ENCODE measurements around the gene HS3ST5.
"Not testable (repeated sequence)": the region's sequence is repeated elsewhere in the genome, so short reads cannot be mapped to it uniquely, and the experiment has no call there.

Gene HS3ST5

DNA sequence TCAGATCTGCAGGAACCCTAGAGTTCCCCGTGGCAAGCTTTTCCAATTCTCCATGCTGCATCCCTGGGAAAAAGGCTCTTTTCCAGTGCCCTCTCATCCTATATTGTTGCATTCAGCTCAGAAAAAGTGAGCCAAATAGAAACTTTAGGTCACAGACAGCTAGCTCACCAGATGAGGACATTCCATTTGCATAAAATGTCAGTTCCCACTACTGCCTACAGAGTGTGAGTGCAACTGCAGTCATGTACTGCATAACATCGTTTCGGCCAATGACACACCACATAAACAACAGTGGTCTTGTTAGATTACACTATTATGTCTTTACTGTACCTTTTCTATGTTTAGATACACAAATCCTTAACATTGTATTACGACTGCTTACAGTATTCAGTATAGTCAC lies 8.6 kb downstream of the HS3ST5 start:
- no peak for DNase-seq (ENCODE audit: low spot score)

DNA sequence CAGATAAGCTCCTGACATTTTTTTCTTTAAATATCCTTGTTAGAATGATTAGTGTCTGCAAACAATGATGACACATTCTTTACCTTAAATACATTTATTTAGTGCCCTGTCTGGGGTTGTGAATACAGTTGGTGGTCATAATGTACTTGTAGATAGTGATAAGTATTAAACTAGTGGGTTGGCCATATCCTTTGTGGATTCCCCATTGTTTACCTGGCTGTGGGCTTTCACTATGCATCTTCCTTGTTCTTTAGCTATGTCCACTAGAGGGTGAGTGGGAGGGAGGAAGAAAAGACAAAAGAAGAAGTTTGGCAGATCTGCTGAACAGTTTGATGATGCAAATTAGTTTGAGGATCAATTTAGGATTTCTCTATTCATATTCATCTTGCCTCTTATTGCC lies 15.7 kb downstream of the HS3ST5 start:
- DNase-seq (ENCODE audit: low spot score) = no peak

DNA sequence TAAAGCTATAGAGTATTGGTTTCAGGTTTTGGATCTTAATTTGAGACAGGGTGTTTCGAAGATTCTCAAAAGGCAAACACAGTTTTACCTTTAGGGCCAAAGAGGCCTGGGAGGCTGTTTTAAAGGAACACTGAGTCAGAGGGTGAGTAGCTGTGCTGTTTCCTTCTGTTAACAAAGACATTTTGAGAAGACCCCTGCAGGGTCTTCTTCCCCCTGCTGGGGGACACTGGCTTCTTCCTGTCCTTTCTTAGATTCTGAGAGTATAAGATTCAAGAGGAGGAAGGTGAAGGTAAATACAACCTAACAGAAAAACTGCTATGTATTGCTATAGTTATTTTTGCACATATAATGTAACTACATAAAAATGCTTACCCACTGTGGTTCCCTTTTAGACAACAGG lies 19.0 kb downstream of the HS3ST5 start:
- no peak for DNase-seq (ENCODE audit: low spot score)

- no peak for DNase-seq (ENCODE audit: low spot score)
Observed at GRCh38 chr6:114319749-114320148, 23.1 kb downstream of the HS3ST5 start.

DNA sequence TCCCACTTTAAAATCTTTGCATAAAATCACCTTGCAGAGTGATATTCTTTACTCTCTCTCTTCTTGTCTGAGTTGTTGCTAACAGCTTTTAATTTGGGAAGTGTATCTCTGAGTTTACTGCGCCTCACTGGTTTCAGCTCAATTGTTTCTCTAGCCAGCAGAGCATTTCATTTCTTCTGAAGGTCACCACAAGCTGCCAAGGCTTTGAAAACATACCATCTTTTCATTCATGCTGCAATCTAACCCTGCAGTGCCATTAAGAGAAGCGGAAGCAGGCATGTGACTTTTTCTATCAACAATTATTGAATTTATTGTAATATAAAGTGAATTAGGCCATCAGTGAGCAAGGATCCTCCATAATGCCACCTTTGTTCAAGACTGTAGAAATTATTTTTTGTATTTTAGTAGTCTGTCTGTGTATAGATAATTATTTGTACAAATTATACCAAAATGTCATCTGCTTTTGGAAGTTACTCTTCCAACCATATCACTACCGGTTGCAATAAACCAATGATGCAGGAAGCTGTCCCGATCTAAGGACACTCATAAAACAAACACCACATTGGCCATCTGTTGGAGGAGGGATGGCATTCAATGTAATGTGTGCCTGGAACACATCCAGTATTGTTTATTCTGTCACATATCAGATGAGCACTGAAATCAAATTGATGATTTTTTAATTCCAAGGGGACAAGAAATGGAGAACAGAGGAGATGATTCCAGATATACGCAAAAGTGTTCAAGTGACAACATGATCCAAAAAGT lies 26.8 kb downstream of the HS3ST5 start:
- no peak for DNase-seq (ENCODE audit: low spot score)

GRCh38 chr6:114313816-114314215 lies 29.0 kb downstream of the HS3ST5 start:
- not testable (repeated sequence) for DNase-seq (ENCODE audit: low spot score)

DNA sequence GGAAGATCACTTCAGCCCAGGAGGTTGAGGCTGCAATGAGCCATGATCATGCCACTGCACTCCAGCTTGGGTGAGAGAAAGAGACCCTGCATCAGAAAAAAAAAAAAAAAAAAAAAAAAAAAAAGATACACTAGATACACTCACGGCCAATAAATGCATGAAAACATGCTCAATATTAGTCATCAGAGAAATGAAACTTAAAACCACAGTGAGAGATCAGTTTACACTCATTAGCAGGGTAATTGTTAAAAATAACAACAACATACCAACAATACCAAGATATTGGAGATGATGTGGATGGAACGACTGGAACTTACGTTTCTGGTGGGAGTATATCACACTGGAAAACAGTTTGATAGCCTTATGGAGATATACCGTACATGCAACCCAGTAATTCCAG lies 29.9 kb downstream of the HS3ST5 start:
- no peak for DNase-seq (ENCODE audit: low spot score)

- DNase-seq (ENCODE audit: low spot score) = no peak
Observed at GRCh38 chr6:114310053-114310452, 32.8 kb downstream of the HS3ST5 start.

DNA sequence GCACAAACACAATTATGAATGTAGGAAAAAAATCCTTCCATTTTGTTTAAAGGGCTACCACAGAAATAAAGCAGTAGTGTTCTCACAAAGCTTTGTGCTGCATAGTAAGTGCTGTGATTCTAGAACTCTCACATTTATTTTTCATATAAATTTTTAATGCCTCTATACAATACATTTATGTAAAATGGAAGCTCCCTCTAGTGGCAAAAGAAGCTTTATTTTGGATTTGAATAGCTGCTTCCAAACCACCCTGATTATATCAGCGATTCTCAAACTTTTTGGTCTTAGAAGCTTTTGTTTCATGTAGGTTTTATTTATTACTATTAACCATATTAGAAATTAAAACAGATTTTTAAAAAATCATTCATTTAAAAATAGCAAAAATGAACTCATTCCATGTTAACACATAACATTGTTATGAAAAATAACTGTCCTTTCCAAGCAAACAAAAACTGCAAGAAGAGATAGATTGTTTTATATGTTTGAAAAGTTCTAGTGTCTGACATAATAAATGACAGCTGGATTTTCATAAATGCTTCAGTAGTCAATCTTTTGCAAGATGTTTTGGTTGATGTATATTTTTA lies 38.4 kb downstream of the HS3ST5 start:
- peak; percentile 2 for DNase-seq (ENCODE audit: low spot score)

GRCh38 chr6:114301596-114302219 lies 41.1 kb downstream of the HS3ST5 start:
- DNase-seq (ENCODE audit: low spot score) = no peak

- DNase-seq (ENCODE audit: low spot score) = no peak
Observed at GRCh38 chr6:114297135-114297534, 45.7 kb downstream of the HS3ST5 start.

DNA sequence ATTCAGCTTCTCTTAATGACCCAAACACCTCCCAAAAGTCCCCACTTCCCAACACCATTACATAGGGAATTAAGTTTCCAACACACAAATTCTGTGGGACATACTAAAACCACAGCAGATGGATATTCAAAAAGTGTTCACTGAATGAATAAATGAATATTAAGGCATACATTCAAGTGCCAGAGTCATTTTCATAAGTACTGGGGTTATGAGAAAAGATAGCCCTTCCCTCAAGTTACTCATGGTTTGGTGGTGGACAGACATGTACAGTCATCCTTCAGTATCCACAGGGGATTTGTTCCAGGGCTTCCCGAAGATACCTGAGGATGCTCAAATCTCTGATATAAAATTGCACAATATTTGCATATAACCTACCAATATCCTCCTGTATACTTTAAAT lies 50.4 kb downstream of the HS3ST5 start:
- DNase-seq (ENCODE audit: low spot score) = no peak

GRCh38 chr6:114291428-114291827 lies 51.4 kb downstream of the HS3ST5 start:
- DNase-seq (ENCODE audit: low spot score) = no peak

DNA sequence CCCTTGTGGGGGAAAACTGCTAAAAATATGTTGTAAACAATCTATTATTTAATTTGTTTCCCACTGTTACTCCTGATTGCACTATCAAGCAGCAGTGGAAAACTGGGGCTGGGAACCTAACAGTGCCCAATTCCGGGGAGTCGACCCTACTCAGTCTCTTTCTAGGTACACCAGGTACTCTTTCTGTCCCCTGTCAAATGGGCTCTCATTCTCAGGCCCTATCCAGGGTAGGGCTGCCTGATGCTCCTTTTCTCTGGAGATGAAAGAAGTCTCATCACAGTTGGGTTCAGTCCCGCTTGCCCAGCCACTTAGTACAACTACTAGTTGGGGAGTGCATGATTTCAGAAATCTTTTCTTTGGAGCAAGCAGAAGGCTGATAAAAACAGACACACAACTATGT lies 52.0 kb downstream of the HS3ST5 start:
- DNase-seq (ENCODE audit: low spot score) = no peak

DNA sequence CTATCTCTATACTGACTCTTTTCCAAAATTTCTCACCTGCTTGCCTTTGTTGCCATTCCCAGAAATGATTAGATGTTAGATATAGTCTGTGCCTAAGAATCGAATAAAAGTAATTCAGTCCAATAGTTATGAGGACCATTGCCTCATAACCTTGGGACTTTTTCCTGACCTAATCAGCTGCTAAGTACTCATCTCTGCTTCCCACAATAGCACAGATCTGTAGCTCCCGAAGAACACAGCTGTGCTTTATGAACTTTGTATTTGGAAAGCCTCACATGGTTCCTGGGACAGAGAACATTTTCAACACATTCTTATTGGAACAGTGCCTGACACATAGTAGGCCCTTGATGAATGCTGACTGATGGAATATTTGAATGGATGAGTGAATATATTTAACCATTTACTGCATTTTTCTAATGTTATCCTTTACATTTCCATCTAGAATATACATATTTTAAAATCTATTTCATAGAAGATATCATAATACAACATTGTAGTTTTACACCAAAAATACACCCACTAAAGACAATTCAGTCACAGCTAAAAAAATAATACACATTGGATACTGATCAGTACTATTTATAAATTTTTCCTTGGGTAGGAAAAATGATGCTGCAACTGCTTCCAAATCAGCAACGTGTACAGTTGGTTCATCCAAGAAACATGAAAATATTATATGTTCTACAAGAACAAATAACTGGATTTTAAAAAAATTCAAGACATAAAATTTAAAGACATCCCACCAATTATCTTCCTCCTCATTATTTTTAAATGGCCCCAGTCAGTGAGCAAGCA lies 53.9 kb downstream of the HS3ST5 start:
- no peak for DNase-seq (ENCODE audit: low spot score)

- DNase-seq (ENCODE audit: low spot score) = no peak
Observed at GRCh38 chr6:114287461-114287860, 55.4 kb downstream of the HS3ST5 start.

- DNase-seq (ENCODE audit: low spot score) = no peak
Observed at GRCh38 chr6:114286211-114286610, 56.6 kb downstream of the HS3ST5 start.

GRCh38 chr6:114284281-114284680 lies 58.5 kb downstream of the HS3ST5 start:
- DNase-seq (ENCODE audit: low spot score) = no peak

DNA sequence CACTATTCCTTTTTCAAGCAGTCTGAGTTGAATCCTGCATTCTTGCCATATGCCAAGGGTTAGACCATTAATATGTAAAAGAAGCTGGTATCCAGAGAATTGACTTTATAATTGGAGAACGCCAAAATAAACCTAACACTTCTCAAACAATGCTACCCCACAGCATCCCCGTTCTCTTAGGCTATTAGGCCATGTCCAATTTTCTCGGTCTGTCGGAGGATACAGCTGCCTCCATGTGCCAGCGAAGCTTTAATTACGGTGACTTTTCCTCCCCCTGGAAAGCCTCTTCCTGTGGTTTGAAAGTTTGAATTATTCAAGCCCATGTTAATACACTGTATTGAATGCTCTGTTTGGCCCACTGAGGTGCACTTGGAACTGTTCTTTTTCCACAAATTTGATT lies 60.5 kb downstream of the HS3ST5 start:
- DNase-seq (ENCODE audit: low spot score) = no peak

DNA sequence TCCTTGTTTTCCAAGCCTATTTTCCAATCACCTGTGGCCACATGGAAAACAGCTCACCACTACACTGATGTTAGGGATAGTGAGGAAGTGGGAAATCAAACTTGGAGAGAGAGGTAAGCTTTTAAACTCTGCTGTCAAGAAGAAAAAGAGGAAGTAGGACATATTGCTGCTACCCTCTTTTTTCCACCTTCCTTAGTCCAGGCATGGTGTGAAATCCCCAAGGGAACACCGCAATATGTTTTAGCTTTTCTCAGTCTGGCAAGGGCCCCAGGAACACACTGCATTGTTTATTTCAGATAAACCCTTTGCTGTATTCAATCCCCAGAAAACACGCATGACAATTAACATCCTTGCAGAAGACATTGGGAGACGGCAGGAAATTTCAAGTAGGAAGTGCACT lies 61.3 kb downstream of the HS3ST5 start:
- no peak for DNase-seq (ENCODE audit: low spot score)

GRCh38 chr6:114280239-114280982 lies 62.4 kb downstream of the HS3ST5 start:
- DNase-seq (ENCODE audit: low spot score) = no peak

DNA sequence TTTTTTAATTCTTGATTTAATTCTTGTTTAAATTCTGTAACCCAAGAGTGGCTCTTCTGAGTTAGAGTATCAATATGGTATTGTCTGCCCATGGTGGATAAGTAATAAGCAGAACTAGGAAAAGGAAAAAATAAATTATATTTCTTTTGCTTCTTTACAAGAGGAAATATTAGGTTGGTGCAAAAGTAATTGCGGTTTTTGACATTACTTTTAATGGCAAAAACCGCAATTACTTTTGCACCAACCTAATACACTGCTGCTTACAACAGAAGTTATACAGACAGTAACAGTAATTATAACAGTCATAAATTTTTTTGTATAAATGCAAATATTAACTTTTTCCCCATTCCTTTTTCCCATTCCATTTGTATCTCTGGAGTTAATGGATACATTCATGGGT lies 65.6 kb downstream of the HS3ST5 start:
- no peak for DNase-seq (ENCODE audit: low spot score)
